Measurements from ENCODE around the gene KRT72.

- TF ChIP-seq EZH2 (IDR thresholded peaks at IDR 0.05; ENCODE audit: insufficient read depth, poor library complexity, severe bottlenecking) (no peak), EZH2phosphoT487 (IDR thresholded peaks at IDR 0.05; ENCODE audit: insufficient read depth, low read depth) (no peak)
Measured at GRCh38 chr12:52542157-52542556, 59.1 kb downstream of the KRT72 start.
